ENCODE results near the gene KCNN2. TPM values are rescaled to one million over a fixed set of nuclear protein-coding genes. Genes with fewer than 3 reads are reported as not detected.

Gene KCNN2
- 0.14 to 0.22 TPM (median 0.17 TPM) in 3 of 5 replicates, not detected in the others for total RNA-seq (2022; extraction: Qiagen RNA extraction; ENCODE audit: low read depth)

GRCh38 chr5:114361724-114362196 lies at the start of gene KCNN2:
KCNN2 (plus strand) TSS chr5:114362070; CDS start chr5:114362140, 70 bp downstream.

Data from A549 treated with GW870086 at 1 μM for 4 hours (cell line).